Uterus (tissue), 2 donors: ENCODE data around the gene DNAJC5G.

ENCODE experiments used
- CTCF ChIP-seq, 4 experiments: fragments of 200-600 bp in 2 of 4; fragments of 450-650 bp in 2 of 4; sonication (generic) in 2 of 4; IDR thresholded peaks; one replicate each; pipeline ENCODE4 v1.5.1; 2016 to 2019; ENCODE audit warnings: antibody characterized with exemption in 4 of 4, mild to moderate bottlenecking in 2 of 4, moderate library complexity in 1 of 4
- POLR2A ChIP-seq, 2 donors: fragments of 450-650 bp; IDR thresholded peaks; one replicate each; pipeline ENCODE4 v1.6.1; 2016; ENCODE audit warnings: antibody characterized with exemption in 2 of 2, mild to moderate bottlenecking in 1 of 2, moderate library complexity in 1 of 2

- TF ChIP-seq CTCF (IDR thresholded peaks at IDR 0.05) (no peak), POLR2A (IDR thresholded peaks at IDR 0.05) (no peak)
These were observed 5.1 kb upstream of the DNAJC5G start for GRCh38 chr2:27270131-27270530.
